Spinal cord (tissue), 10 donors: ENCODE data around the gene TSHZ2. TPM values are rescaled to one million over a fixed set of nuclear protein-coding genes. Genes with fewer than 3 reads are reported as not detected.
A peak's percentile ranks its signal among the peaks of the same experiment; 100 is the strongest.

Experiments used
- DNase-seq, 6 donors: peaks; one replicate each; pipeline versions ENCODE4 v3.0.0 to v3.0.0-alpha.2; 2013 to 2015; ENCODE audit warnings: low spot score in 6 of 6, low read depth in 4 of 6
- H3K27ac ChIP-seq: one replicate; pipeline ENCODE4 v1.5.1; 2013; ENCODE audit warnings: low read depth, low read length, control low read depth
- H3K27me3 ChIP-seq: one replicate; pipeline ENCODE4 v1.6.1; 2013; ENCODE audit warnings: low read length; ENCODE audit not compliant: control insufficient read depth, insufficient read depth
- H3K36me3 ChIP-seq: one replicate; pipeline ENCODE4 v1.6.1; 2013; ENCODE audit warnings: low read length; ENCODE audit not compliant: control insufficient read depth, insufficient read depth
- H3K4me1 ChIP-seq: one replicate; pipeline ENCODE4 v1.6.1; 2013; ENCODE audit warnings: low read length; ENCODE audit not compliant: control insufficient read depth, insufficient read depth
- H3K4me3 ChIP-seq: one replicate; pipeline ENCODE4 v1.5.1; 2013; ENCODE audit warnings: low read depth, low read length, control low read depth
- H3K9me3 ChIP-seq: one replicate; pipeline ENCODE4 v1.6.1; 2013; ENCODE audit warnings: low read length; ENCODE audit not compliant: control insufficient read depth, insufficient read depth
- WGBS: methylation state at CpG from one replicate; pipeline ENCODE4 v1.1.5; 2013; ENCODE audit warnings: missing lambda C conversion rate; ENCODE audit not compliant: insufficient coverage; 5-methylcytosine and 5-hydroxymethylcytosine counted together
- polyA plus RNA-seq, 2 donors: library from polyadenylated mRNA; unstranded; fragments of 120-200 nt; gene quantifications; one replicate each; pipeline ENCODE4 v1.2.1, GENCODE V29; 2013; ENCODE audit not compliant: insufficient read length in 2 of 2
- total RNA-seq, 2 donors: library from RNA; depleted of rRNA in 1 of 2; stranded (reverse); fragments of 120-200 nt in 1 of 2; fragments of >200 nt in 1 of 2; gene quantifications; one replicate each; pipeline versions ENCODE4 v1.2.3 to v1.2.4, GENCODE V29; 2013 to 2014
- donor health status: healthy.

Gene TSHZ2
- total and polyA plus RNA-seq, 4 donors = 11.8 to 33.0 (median 25.7) TPM

DNA sequence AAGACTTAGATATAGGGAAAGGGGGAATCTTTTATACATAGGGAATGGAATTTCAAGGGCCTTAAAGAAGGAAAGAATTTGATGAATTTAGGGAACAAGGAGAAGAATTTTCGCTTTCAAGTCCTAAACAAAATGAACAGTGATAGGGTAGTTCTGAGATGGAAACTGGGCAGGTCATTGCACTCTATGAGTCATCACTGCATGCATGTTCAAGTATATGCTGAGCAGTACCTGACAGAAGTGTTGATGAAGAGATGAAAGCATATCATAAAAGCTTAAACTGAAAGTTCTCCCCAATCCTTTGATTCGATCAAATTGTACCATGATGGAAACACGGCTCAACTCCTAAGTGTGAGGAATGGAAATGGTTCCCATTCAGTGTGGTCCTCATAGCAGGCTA lies 271.0 kb downstream of the TSHZ2 start:
- Histone ChIP-seq H3K9me3 (no peaks in the 10 kb centered on the region), H3K4me1 (no peaks in the 10 kb centered on the region), H3K4me3 (no peak overlapping the region), H3K27me3 (no peaks in the 10 kb centered on the region), H3K36me3 (no peaks in the 10 kb centered on the region), H3K27ac (no peak overlapping the region)
- 100% methylated on average over 2 of the region's 3 CpGs for WGBS
- DNase-seq = no peak

DNA sequence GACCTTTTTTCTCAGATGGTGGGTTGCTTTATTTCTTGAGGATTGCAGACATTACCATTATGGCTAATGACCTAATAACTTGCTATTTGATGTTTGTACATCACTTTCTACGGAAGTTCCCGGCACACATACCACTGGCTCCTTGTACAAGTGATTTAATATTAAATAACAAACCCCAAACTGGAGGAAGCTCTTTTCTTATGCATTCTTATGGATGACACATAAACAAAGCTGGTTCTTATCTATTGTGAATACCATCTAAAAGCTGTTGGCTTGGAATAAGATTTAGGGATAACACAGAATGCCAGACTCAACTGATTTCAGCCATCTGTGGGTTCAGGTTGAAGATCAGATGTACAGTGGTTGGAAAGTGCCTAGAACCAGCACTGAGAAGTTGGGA lies 272.6 kb downstream of the TSHZ2 start:
- Histone ChIP-seq H3K4me1 (no peaks in the 10 kb centered on the region), H3K4me3 (no peak overlapping the region), H3K27me3 (no peaks in the 10 kb centered on the region), H3K27ac (no peak overlapping the region), H3K9me3 (no peaks in the 10 kb centered on the region), H3K36me3 (no peaks in the 10 kb centered on the region)
- WGBS = no CpG with 5 or more reads among the region's 2 CpGs
- peak in 1 of 6 donors; percentile 47 for DNase-seq

- no peak for DNase-seq
- Histone ChIP-seq H3K36me3 (no peaks in the 10 kb centered on the region), H3K27me3 (no peaks in the 10 kb centered on the region), H3K27ac (no peak overlapping the region), H3K9me3 (no peaks in the 10 kb centered on the region), H3K4me1 (no peaks in the 10 kb centered on the region), H3K4me3 (no peak overlapping the region)
- no CpG with 5 or more reads among the region's 1 CpG for WGBS
These were observed 273.4 kb downstream of the TSHZ2 start for GRCh38 chr20:53245574-53245973.

GRCh38 chr20:53247468-53248103 lies 275.4 kb downstream of the TSHZ2 start:
- no peaks in the 10 kb centered on the region for H3K9me3 ChIP-seq
- H3K4me1 ChIP-seq = no peaks in the 10 kb centered on the region
- no peak overlapping the region for H3K27ac ChIP-seq
- no peaks in the 10 kb centered on the region for H3K27me3 ChIP-seq
- H3K36me3 ChIP-seq = no peaks in the 10 kb centered on the region
- 98% methylated on average over 4 of the region's 9 CpGs for WGBS
- DNase-seq = no peak
- H3K4me3 ChIP-seq = no peak overlapping the region

DNA sequence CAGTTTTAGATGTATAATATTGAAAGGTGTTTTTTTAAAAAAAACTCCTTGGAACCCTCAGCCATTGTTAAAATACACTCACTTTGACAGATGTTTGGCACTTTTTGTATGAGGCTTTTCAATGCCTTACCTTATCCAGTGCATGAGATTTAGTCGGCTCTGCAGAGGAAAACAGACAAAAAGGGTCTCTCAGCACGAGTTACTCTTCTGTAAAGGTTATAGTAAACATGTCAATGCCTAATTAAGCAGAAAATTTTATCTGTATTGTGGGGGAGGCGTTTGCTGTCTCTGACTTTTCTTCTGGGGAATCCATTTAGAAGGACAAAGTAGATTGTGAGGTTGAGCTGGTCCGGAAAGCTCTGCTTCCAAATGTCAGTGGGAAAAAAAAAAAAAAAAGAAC lies 278.3 kb downstream of the TSHZ2 start:
- Histone ChIP-seq H3K36me3 (peaks cover 15% of the 10 kb centered on the region), H3K4me1 (no peaks in the 10 kb centered on the region), H3K27me3 (no peaks in the 10 kb centered on the region), H3K4me3 (no peak overlapping the region), H3K9me3 (no peaks in the 10 kb centered on the region), H3K27ac (no peak overlapping the region)
- WGBS = 40% methylated on average over 1 of the region's 4 CpGs
- DNase-seq = no peak

DNA sequence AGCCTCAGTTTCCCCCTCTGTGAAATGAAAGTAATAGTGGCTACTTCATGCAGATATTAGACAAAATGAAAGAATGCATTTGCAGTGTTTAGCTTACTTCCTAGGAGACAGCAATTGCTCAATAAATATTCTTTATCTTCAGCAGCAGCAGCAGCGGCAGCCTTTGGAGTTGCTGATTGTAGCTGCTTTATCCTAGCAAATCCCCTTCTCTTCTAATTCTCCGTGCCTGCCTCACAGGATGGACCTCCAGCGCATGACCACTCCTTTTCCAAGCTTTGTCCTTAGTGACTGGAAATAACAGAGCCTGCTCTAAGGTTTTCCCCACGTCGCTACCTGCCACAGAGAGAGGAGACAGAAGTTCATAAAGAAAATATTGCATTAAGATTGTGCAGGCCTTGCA lies 279.8 kb downstream of the TSHZ2 start:
- Histone ChIP-seq H3K27ac (no peak overlapping the region), H3K4me1 (no peaks in the 10 kb centered on the region), H3K36me3 (peaks cover 19% of the 10 kb centered on the region), H3K27me3 (no peaks in the 10 kb centered on the region), H3K4me3 (no peak overlapping the region), H3K9me3 (no peaks in the 10 kb centered on the region)
- peak in 1 of 6 donors; percentile 66 for DNase-seq
- 80% methylated on average over 2 of the region's 5 CpGs for WGBS

- 95% methylated on average over 18 of the region's 18 CpGs for WGBS
- Histone ChIP-seq H3K4me1 (no peaks in the 10 kb centered on the region), H3K4me3 (no peak overlapping the region), H3K27me3 (no peaks in the 10 kb centered on the region), H3K27ac (no peak overlapping the region), H3K9me3 (no peaks in the 10 kb centered on the region), H3K36me3 (peaks cover 19% of the 10 kb centered on the region)
- no peak for DNase-seq
These were observed 281.5 kb downstream of the TSHZ2 start for GRCh38 chr20:53253668-53254067.

DNA sequence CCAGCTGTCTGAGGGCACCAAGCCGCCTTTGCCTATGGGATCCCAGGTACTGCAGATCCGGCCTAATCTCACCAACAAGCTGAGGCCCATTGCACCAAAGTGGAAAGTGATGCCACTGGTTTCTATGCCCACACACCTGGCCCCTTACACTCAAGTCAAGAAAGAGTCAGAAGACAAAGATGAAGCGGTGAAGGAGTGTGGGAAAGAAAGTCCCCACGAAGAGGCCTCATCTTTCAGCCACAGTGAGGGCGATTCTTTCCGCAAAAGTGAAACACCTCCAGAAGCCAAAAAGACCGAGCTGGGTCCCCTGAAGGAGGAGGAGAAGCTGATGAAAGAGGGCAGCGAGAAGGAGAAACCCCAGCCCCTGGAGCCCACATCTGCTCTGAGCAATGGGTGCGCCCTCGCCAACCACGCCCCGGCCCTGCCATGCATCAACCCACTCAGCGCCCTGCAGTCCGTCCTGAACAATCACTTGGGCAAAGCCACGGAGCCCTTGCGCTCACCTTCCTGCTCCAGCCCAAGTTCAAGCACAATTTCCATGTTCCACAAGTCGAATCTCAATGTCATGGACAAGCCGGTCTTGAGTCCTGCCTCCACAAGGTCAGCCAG lies 283.0 kb downstream of the TSHZ2 start:
- Histone ChIP-seq H3K4me3 (no peak overlapping the region), H3K27ac (no peak overlapping the region), H3K4me1 (no peaks in the 10 kb centered on the region), H3K27me3 (no peaks in the 10 kb centered on the region), H3K36me3 (peaks cover 19% of the 10 kb centered on the region), H3K9me3 (no peaks in the 10 kb centered on the region)
- 97% methylated on average over 15 of the region's 18 CpGs for WGBS
- DNase-seq = no peak

DNA sequence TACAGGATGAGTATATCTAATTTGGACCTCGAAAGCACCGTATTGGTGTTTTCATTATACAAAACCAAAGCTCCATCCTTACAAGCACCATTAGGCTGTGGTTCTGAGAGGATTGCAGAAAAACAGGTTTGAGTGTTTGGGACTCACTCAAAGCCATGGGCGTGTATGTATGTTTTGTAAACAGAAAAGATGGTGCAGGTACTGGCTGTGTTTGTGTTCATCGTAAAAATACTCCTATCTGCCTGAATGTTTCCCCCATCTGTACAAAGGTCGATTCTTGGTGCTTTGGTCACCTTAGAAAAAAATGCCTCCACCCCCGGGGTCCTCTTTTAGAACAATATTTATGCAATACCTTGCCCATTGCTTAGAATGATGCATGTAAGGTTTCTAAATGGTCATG lies 286.6 kb downstream of the TSHZ2 start:
- Histone ChIP-seq H3K4me1 (no peaks in the 10 kb centered on the region), H3K4me3 (no peak overlapping the region), H3K27ac (no peak overlapping the region), H3K9me3 (no peaks in the 10 kb centered on the region), H3K27me3 (no peaks in the 10 kb centered on the region), H3K36me3 (peaks cover 14% of the 10 kb centered on the region)
- 100% methylated on average over 1 of the region's 6 CpGs for WGBS
- no peak for DNase-seq

DNA sequence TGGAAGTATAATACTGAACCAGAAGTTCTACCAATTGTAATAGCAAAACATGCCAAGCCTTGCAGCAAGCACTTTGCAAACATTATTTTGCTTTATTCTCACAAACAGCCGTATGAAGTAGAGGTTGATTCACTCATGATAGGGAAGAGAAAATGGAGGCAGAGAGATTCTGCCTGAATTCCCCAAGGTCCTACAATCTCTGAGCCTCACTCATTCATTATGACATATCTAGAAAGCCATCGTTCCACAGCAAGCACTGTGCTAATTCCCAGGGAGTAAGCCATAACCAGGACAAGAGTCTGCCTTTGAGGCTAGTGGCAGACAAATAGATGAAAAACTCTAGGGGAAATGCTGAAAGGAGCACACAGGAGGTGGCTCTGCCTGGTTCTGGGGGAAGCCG lies 288.0 kb downstream of the TSHZ2 start:
- Histone ChIP-seq H3K36me3 (peaks cover 7% of the 10 kb centered on the region), H3K27me3 (no peaks in the 10 kb centered on the region), H3K27ac (no peak overlapping the region), H3K4me3 (no peak overlapping the region), H3K9me3 (no peaks in the 10 kb centered on the region), H3K4me1 (peaks cover 6% of the 10 kb centered on the region)
- DNase-seq = peak in 1 of 6 donors; percentile 50
- WGBS = no CpG with 5 or more reads among the region's 3 CpGs
